NCI-H128 (cell line): Measurements from ENCODE around the gene ANO9.
A peak's percentile ranks its signal among the peaks of the same experiment; 100 is the strongest.

Source experiments
- DNase-seq: peaks from one replicate; lab custom pipeline; 2025; ENCODE audit not compliant: unreplicated experiment; lab: John Stamatoyannopoulos, UW

The ANO9 gene

DNA sequence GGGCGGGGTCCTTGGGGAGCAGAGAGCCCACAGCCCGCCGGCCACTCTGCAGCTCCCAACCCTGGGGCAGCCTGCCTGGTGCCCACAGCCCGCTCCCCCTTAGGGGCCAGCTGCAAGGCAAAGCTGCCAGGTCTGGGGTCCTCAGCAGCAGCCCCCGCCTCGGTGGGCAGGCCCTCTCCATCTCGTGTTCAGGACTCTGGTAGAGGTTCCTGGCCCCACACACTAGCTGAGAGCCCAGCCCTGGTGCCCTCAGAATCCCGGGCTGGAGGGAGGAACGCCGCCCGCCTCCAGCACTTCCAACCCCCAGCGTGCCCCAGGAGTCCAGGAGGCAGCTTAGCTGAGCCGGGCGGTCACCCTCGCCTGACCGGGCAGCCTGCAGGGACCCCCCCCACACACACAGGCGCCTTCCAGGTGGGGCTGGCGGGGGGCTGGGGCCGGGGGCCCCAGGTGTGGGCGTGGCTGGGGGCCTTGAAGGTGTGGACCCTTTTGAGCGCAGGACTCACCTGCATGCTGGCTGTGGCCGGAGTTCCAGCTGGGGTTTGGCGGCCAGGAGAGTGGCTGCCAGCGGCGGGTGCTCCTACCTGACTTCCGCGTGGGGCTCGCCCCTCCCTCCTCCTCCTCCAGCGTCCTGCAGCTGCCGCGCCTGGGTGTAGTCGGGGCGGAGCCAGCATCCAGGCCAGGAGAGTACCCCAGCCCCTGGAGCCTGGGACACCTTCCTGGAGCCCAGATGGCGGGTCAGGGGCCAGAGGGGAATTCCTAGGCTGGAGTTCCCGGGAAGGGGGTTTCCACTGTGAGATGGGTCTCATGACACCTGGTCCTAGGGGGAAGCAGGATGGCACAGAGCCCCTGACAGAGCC is at the start of gene ANO9:
Gene ANO9, minus strand, starts transcription at position 594 of the 857 bp plus-strand sequence. Its CDS starts 85 bp downstream, at position 509.
- peak; percentile 26 for DNase-seq

GRCh38 chr11:491358-491757 is 49.5 kb upstream of the ANO9 start:
- DNase-seq, result no peak

DNA sequence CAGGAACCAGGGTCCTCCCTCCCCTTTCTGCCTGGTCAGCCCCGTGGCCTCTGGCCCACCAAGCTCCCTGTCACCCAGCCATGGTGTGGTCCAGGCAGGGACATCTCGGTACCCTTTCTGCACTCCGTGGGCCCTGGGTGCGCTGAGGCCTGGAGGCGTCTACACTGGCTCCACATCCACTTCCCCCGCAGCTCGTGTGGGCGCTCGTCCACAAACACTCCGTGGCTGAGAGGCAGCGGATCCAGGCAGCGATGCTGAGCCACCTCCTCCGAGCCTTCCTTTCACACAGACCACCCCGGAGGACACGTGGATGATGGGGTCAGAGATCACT is 49.1 kb upstream of the ANO9 start:
- no peak for DNase-seq

DNA sequence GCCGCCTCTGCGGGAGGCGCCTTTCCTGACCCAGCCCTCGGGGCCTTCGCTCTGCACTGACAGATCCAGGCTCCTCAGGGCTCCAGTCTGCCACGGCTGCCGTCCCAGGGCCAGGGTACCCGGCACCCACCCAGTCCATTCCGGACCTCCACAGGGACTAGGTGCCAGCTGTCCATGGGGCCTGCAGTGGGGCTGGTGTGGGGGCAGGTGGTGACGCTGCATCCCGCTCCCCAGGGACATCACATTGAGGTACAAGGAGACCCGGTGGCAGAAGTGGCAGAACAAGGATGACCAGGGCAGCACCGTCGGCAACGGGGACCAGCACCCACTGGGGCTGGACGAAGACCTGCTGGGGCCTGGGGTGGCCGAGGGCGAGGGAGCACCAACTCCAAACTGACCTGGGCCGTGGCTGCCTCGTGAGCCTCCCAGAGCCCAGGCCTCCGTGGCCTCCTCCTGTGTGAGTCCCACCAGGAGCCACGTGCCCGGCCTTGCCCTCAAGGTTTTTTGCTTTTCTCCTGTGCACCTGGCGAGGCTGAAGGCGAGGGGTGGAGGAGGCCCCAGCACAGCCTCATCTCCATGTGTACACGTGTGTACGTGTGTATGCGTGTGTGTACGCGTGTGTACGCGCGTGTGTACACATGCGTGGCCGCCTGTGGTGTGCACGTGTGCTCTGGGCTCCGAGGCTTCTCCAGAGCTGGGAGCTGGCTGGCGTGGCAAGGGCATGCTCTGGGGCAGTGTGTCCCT is 48.5 kb upstream of the ANO9 start:
- DNase-seq, result no peak

DNA sequence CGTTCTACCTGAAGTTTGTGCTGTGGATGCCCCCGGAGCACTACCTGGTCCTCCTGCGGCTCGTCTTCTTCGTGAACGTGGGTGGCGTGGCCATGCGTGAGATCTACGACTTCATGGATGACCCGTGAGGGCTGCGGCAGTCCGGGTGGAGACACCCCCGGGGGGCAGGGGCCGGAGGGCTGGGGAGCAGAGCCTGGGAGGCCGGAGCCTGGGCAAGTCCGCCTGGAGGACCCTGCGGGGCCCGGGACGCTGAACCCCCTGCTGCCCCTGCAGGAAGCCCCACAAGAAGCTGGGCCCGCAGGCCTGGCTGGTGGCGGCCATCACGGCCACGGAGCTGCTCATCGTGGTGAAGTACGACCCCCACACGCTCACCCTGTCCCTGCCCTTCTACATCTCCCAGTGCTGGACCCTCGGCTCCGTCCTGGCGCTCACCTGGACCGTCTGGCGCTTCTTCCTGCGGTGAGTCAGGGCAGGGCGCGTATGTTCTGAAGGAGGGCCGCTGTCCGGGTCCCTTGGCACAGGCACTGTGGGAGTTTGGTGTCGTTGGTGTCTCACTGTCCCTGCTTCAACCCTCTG is 47.9 kb upstream of the ANO9 start:
- no peak for DNase-seq

- no peak for DNase-seq
These were observed 47.2 kb upstream of the ANO9 start for GRCh38 chr11:488992-489391.

DNA sequence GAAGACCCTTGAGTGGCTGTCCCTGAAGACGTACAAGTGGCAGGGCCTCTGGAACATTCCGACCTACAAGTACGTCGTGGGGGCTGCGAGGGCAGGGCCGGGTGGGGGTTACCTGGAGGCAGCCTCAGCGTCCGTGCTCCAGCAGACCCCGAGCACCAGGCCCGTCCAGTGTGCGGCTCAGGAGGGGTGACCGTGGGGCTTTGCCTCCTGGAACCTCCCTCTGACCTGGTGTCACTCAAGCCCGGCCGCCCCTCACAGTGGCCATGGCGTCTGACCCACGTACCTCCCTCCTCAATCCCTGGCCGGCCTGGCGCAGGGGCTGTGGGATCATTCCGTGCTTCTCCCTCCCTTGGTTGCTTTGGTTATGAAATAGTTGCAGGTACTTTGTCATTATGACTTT is 46.8 kb upstream of the ANO9 start:
- DNase-seq, result no peak

- no peak for DNase-seq
These were observed 46.3 kb upstream of the ANO9 start for GRCh38 chr11:488062-488461.

- no peak for DNase-seq
These were observed 45.8 kb upstream of the ANO9 start for GRCh38 chr11:487571-488021.

- no peak for DNase-seq
These were observed 44.4 kb upstream of the ANO9 start for GRCh38 chr11:486189-486588.

GRCh38 chr11:484616-485015 is 42.8 kb upstream of the ANO9 start:
- DNase-seq, result no peak

- no peak for DNase-seq
These were observed 37.5 kb upstream of the ANO9 start for GRCh38 chr11:479311-479710.

GRCh38 chr11:477052-477715 is 35.4 kb upstream of the ANO9 start:
- no peak for DNase-seq

DNA sequence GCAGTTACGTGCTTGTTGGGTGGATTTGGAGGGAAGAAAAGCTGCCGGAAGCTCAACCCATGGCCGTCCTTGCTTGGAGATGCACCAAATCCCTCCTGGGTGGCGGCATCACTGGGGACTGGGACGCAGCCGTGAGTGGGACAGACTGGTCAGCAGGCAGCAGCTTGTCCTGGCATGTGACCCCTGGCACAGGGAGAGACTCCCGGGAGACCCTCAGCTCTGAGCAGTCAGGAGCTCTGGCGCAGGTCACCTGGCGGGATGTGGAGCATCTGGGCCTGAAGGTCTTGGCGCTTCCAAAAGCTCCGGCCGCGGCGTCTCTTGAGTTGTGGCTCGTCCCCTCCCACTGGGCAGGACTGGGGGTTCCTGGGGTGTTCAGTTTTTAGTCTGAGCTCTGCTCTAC is 34.6 kb upstream of the ANO9 start:
- no peak for DNase-seq

GRCh38 chr11:475941-476340 is 34.1 kb upstream of the ANO9 start:
- DNase-seq, result no peak

- DNase-seq, result no peak
These were observed 33.2 kb upstream of the ANO9 start for GRCh38 chr11:474914-475506.

GRCh38 chr11:473962-474785 is 32.4 kb upstream of the ANO9 start:
- DNase-seq, result no peak

DNA sequence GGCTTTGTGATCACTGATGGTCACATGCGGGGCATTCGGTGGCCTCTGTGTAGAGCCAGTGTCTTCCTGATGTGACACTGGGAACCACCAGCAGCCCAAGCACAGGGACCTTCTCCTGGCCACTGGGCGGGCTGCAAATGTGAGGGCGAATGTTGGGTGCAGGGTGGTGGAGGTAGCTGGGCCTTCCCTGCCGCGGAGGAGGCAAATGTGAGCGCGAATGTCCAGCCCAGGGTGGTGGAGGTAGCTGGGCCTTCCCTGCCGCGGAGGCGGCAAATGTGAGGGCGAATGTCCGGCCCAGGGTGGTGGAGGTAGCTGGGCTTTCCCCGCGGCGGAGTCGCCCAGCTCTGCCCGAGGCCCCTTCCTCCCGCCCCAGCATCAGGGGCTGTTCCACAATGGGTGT is 31.6 kb upstream of the ANO9 start:
- no peak for DNase-seq

GRCh38 chr11:472816-473215 is 31.0 kb upstream of the ANO9 start:
- DNase-seq, result no peak

GRCh38 chr11:472272-472671 is 30.5 kb upstream of the ANO9 start:
- DNase-seq, result no peak
